ENCODE measurements around the gene CCDC183.

The CCDC183 gene

GRCh38 chr9:136849960-136850865 is 54.1 kb downstream of the CCDC183 start:
- Histone ChIP-seq H3K4me3 (ENCODE audit: low read depth, low read length) (peak overlapping the region; percentile 97), H3K27ac (ENCODE audit: low read depth, low read length) (no peak overlapping the region), H3K27me3 (ENCODE audit: control insufficient read depth, insufficient read depth, low read length) (peaks cover 5% of the 10 kb centered on the region; the same call in 1 of the 2 replicates)

GRCh38 chr9:136850866-136851775 is 55.0 kb downstream of the CCDC183 start:
- Histone ChIP-seq H3K4me1 (ENCODE audit: control insufficient read depth, insufficient read depth, low read length) (peaks cover 9% of the 10 kb centered on the region), H3K9ac (ENCODE audit: low read length) (no peak overlapping the region), H3K9me3 (ENCODE audit: control insufficient read depth, insufficient read depth, low read depth, low read length) (no peaks in the 10 kb centered on the region), H3K27ac (ENCODE audit: low read depth, low read length) (no peak overlapping the region), H3K36me3 (ENCODE audit: control insufficient read depth, insufficient read depth, low read length) (peaks cover 20% of the 10 kb centered on the region), H3K27me3 (ENCODE audit: control insufficient read depth, insufficient read depth, low read length) (peaks cover 5% of the 10 kb centered on the region; the same call in 1 of the 2 replicates), H3K4me3 (ENCODE audit: low read depth, low read length) (no peak overlapping the region)

More at GRCh38 chr9:136849960-136850865, 54.1 kb downstream of the CCDC183 start:
- Histone ChIP-seq H3K4me1 (ENCODE audit: control insufficient read depth, insufficient read depth, low read length) (peaks cover 9% of the 10 kb centered on the region), H3K9me3 (ENCODE audit: control insufficient read depth, insufficient read depth, low read depth, low read length) (no peaks in the 10 kb centered on the region), H3K9ac (ENCODE audit: low read length) (peak overlapping the region; percentile 78), H3K36me3 (ENCODE audit: control insufficient read depth, insufficient read depth, low read length) (peaks cover 20% of the 10 kb centered on the region)

- Histone ChIP-seq H3K4me3 (ENCODE audit: low read depth, low read length) (no peak within 1 kb of the TSS), H3K9me3 (ENCODE audit: control insufficient read depth, insufficient read depth, low read depth, low read length) (no peaks in the 10 kb centered on the region), H3K9ac (ENCODE audit: low read length) (no peak within 1 kb of the TSS), H3K27ac (ENCODE audit: low read depth, low read length) (no peak within 1 kb of the TSS), H3K4me1 (ENCODE audit: control insufficient read depth, insufficient read depth, low read length) (peaks cover 9% of the 10 kb centered on the region), H3K36me3 (ENCODE audit: control insufficient read depth, insufficient read depth, low read length) (peaks cover 20% of the 10 kb centered on the region), H3K27me3 (ENCODE audit: control insufficient read depth, insufficient read depth, low read length) (no peaks in the 10 kb centered on the region)
Observed at GRCh38 chr9:136851941-136852663, 56.0 kb downstream of the CCDC183 start, which contains the start of gene MAMDC4. TSS of gene MAMDC4 (plus strand) at chr9:136852346. CDS start at chr9:136852417, 71 bp downstream.

GRCh38 chr9:136852664-136853595 is 56.8 kb downstream of the CCDC183 start:
- no peak overlapping the region for H3K9ac ChIP-seq (ENCODE audit: low read length)
- peaks cover 20% of the 10 kb centered on the region for H3K36me3 ChIP-seq (ENCODE audit: control insufficient read depth, insufficient read depth, low read length)
- peaks cover 9% of the 10 kb centered on the region for H3K4me1 ChIP-seq (ENCODE audit: control insufficient read depth, insufficient read depth, low read length)
- H3K4me3 ChIP-seq (ENCODE audit: low read depth, low read length) = no peak overlapping the region
- no peaks in the 10 kb centered on the region for H3K27me3 ChIP-seq (ENCODE audit: control insufficient read depth, insufficient read depth, low read length)
- H3K9me3 ChIP-seq (ENCODE audit: control insufficient read depth, insufficient read depth, low read depth, low read length) = no peaks in the 10 kb centered on the region
- no peak overlapping the region for H3K27ac ChIP-seq (ENCODE audit: low read depth, low read length)

- H3K27ac ChIP-seq (ENCODE audit: low read depth, low read length) = no peak overlapping the region
- H3K9me3 ChIP-seq (ENCODE audit: control insufficient read depth, insufficient read depth, low read depth, low read length) = no peaks in the 10 kb centered on the region
- H3K27me3 ChIP-seq (ENCODE audit: control insufficient read depth, insufficient read depth, low read length) = no peaks in the 10 kb centered on the region
- no peak overlapping the region for H3K4me3 ChIP-seq (ENCODE audit: low read depth, low read length)
- peaks cover 21% of the 10 kb centered on the region for H3K36me3 ChIP-seq (ENCODE audit: control insufficient read depth, insufficient read depth, low read length)
- peaks cover 9% of the 10 kb centered on the region for H3K4me1 ChIP-seq (ENCODE audit: control insufficient read depth, insufficient read depth, low read length)
- no peak overlapping the region for H3K9ac ChIP-seq (ENCODE audit: low read length)
Observed at GRCh38 chr9:136853596-136854112, 57.5 kb downstream of the CCDC183 start.

- Histone ChIP-seq H3K27ac (ENCODE audit: low read depth, low read length) (no peak overlapping the region), H3K4me1 (ENCODE audit: control insufficient read depth, insufficient read depth, low read length) (peaks cover 9% of the 10 kb centered on the region), H3K27me3 (ENCODE audit: control insufficient read depth, insufficient read depth, low read length) (no peaks in the 10 kb centered on the region), H3K4me3 (ENCODE audit: low read depth, low read length) (no peak overlapping the region), H3K36me3 (ENCODE audit: control insufficient read depth, insufficient read depth, low read length) (peaks cover 27% of the 10 kb centered on the region), H3K9ac (ENCODE audit: low read length) (no peak overlapping the region), H3K9me3 (ENCODE audit: control insufficient read depth, insufficient read depth, low read depth, low read length) (no peaks in the 10 kb centered on the region)
Observed at GRCh38 chr9:136854113-136854841, 58.1 kb downstream of the CCDC183 start.

GRCh38 chr9:136854842-136855460 is 58.8 kb downstream of the CCDC183 start:
- Histone ChIP-seq H3K27ac (ENCODE audit: low read depth, low read length) (no peak overlapping the region), H3K9ac (ENCODE audit: low read length) (no peak overlapping the region), H3K4me1 (ENCODE audit: control insufficient read depth, insufficient read depth, low read length) (peaks cover 6% of the 10 kb centered on the region), H3K36me3 (ENCODE audit: control insufficient read depth, insufficient read depth, low read length) (peaks cover 27% of the 10 kb centered on the region), H3K9me3 (ENCODE audit: control insufficient read depth, insufficient read depth, low read depth, low read length) (no peaks in the 10 kb centered on the region), H3K4me3 (ENCODE audit: low read depth, low read length) (no peak overlapping the region), H3K27me3 (ENCODE audit: control insufficient read depth, insufficient read depth, low read length) (no peaks in the 10 kb centered on the region)

GRCh38 chr9:136855461-136856078 is 59.4 kb downstream of the CCDC183 start:
- Histone ChIP-seq H3K36me3 (ENCODE audit: control insufficient read depth, insufficient read depth, low read length) (peaks cover 23% of the 10 kb centered on the region), H3K4me3 (ENCODE audit: low read depth, low read length) (no peak overlapping the region), H3K4me1 (ENCODE audit: control insufficient read depth, insufficient read depth, low read length) (no peaks in the 10 kb centered on the region), H3K27ac (ENCODE audit: low read depth, low read length) (peak overlapping the region; percentile 53; the same call in 1 of the 2 replicates), H3K9me3 (ENCODE audit: control insufficient read depth, insufficient read depth, low read depth, low read length) (no peaks in the 10 kb centered on the region), H3K9ac (ENCODE audit: low read length) (no peak overlapping the region), H3K27me3 (ENCODE audit: control insufficient read depth, insufficient read depth, low read length) (no peaks in the 10 kb centered on the region)

GRCh38 chr9:136856079-136856476 is 59.9 kb downstream of the CCDC183 start:
- Histone ChIP-seq H3K36me3 (ENCODE audit: control insufficient read depth, insufficient read depth, low read length) (peaks cover 24% of the 10 kb centered on the region), H3K27ac (ENCODE audit: low read depth, low read length) (peak overlapping the region; percentile 53; the same call in 1 of the 2 replicates), H3K4me1 (ENCODE audit: control insufficient read depth, insufficient read depth, low read length) (no peaks in the 10 kb centered on the region), H3K4me3 (ENCODE audit: low read depth, low read length) (no peak overlapping the region), H3K9me3 (ENCODE audit: control insufficient read depth, insufficient read depth, low read depth, low read length) (no peaks in the 10 kb centered on the region), H3K27me3 (ENCODE audit: control insufficient read depth, insufficient read depth, low read length) (no peaks in the 10 kb centered on the region), H3K9ac (ENCODE audit: low read length) (no peak overlapping the region)

All from HUES6 (cell line).